ENCODE data around the gene BCL2L2.

- TF ChIP-seq POLR2A (IDR thresholded peaks at IDR 0.05; ENCODE audit: extremely low read depth, insufficient read length) = no peak
- TF ChIP-seq CTCF (IDR thresholded peaks at IDR 0.05; ENCODE audit: low read depth, low read length) = peak; percentile 81
- TF ChIP-seq MAX (IDR thresholded peaks at IDR 0.05; ENCODE audit: low read depth, low read length) = no peak
Observed at GRCh38 chr14:23327947-23328744, 21.5 kb downstream of the BCL2L2 start.

All from NB4 (cell line).